TTC549 (cell line): ENCODE results near the gene KLHDC1.
"Not testable (repeated sequence)": the region's sequence is repeated elsewhere in the genome, so short reads cannot be mapped to it uniquely, and the experiment has no call there.

Experiments used
- FAIRE-seq: peaks from 2 replicates; lab custom pipeline; 2012; peaks lifted over from hg19 to GRCh38; lab: Jason Lieb, UNC

Gene KLHDC1

GRCh38 chr14:49727171-49727570 lies 34.3 kb downstream of the KLHDC1 start:
- FAIRE-seq, result no peak

GRCh38 chr14:49732896-49733295 lies 40.0 kb downstream of the KLHDC1 start:
- FAIRE-seq, result no peak

- no peak for FAIRE-seq
These were observed 40.9 kb downstream of the KLHDC1 start for GRCh38 chr14:49733836-49734235.

GRCh38 chr14:49735669-49736068 lies 42.7 kb downstream of the KLHDC1 start:
- FAIRE-seq, result not testable (repeated sequence)

GRCh38 chr14:49745191-49745590 lies 52.3 kb downstream of the KLHDC1 start:
- no peak for FAIRE-seq

GRCh38 chr14:49746476-49746875 lies 53.6 kb downstream of the KLHDC1 start:
- not testable (repeated sequence) for FAIRE-seq

- FAIRE-seq, result no peak
These were observed 61.7 kb downstream of the KLHDC1 start for GRCh38 chr14:49754570-49755097.

- FAIRE-seq, result no peak
These were observed 62.5 kb downstream of the KLHDC1 start for GRCh38 chr14:49755378-49755777.

- no peak for FAIRE-seq
These were observed 69.1 kb downstream of the KLHDC1 start for GRCh38 chr14:49761839-49762551.

GRCh38 chr14:49766839-49767238 lies 73.9 kb downstream of the KLHDC1 start:
- no peak for FAIRE-seq

- no peak for FAIRE-seq
These were observed 74.3 kb downstream of the KLHDC1 start for GRCh38 chr14:49767270-49767570.

- FAIRE-seq, result no peak
These were observed 74.8 kb downstream of the KLHDC1 start, which contains the start of gene KLHDC2 for GRCh38 chr14:49767571-49768300. Gene KLHDC2 (plus strand): TSS chr14:49768153. CDS start chr14:49768469, 316 bp downstream.

- no peak for FAIRE-seq
These were observed 75.6 kb downstream of the KLHDC1 start for GRCh38 chr14:49768301-49769121.

- FAIRE-seq, result no peak
These were observed 76.3 kb downstream of the KLHDC1 start for GRCh38 chr14:49769171-49769570.

GRCh38 chr14:49769581-49770211 lies 76.8 kb downstream of the KLHDC1 start:
- no peak for FAIRE-seq

GRCh38 chr14:49770212-49770817 lies 77.4 kb downstream of the KLHDC1 start:
- no peak for FAIRE-seq

GRCh38 chr14:49771691-49772090 lies 78.8 kb downstream of the KLHDC1 start:
- not testable (repeated sequence) for FAIRE-seq

- no peak for FAIRE-seq
These were observed 81.2 kb downstream of the KLHDC1 start for GRCh38 chr14:49774106-49774505.

- no peak for FAIRE-seq
These were observed 85.5 kb downstream of the KLHDC1 start for GRCh38 chr14:49778421-49778820.

- not testable (repeated sequence) for FAIRE-seq
These were observed 88.1 kb downstream of the KLHDC1 start for GRCh38 chr14:49781040-49781439.

GRCh38 chr14:49783394-49784014 lies 90.6 kb downstream of the KLHDC1 start:
- no peak for FAIRE-seq
